Neuronal stem cell (in vitro differentiated cells): ENCODE measurements around the gene AP1S1.

Experiments used
- DNase-seq: peaks from one replicate; pipeline ENCODE4 v3.0.0-alpha.2; 2013; ENCODE audit warnings: low spot score
- H2AFZ ChIP-seq: one replicate; pipeline ENCODE4 v1.6.1; 2013; ENCODE audit warnings: mild to moderate bottlenecking, low read length, inconsistent platforms
- H2AK5ac ChIP-seq: 2 replicates; pipeline ENCODE4 v1.6.1; 2013; ENCODE audit warnings: low read depth, mild to moderate bottlenecking, inconsistent platforms, low read length, moderate library complexity, mixed read lengths
- H2BK120ac ChIP-seq: 2 replicates; pipeline ENCODE4 v1.6.1; 2013; ENCODE audit warnings: low read depth, mild to moderate bottlenecking, inconsistent platforms, low read length, moderate library complexity, mixed read lengths
- H2BK12ac ChIP-seq: one replicate; pipeline ENCODE4 v1.6.1; 2013; ENCODE audit warnings: low read length, inconsistent platforms
- H2BK15ac ChIP-seq: 2 replicates; pipeline ENCODE4 v1.6.1; 2013; ENCODE audit warnings: mild to moderate bottlenecking, low read length, inconsistent platforms, mixed read lengths
- H2BK5ac ChIP-seq: one replicate; pipeline ENCODE4 v1.6.1; 2013; ENCODE audit warnings: inconsistent platforms, mild to moderate bottlenecking, low read length, moderate library complexity
- H3K14ac ChIP-seq: one replicate; pipeline ENCODE4 v1.6.1; 2013; ENCODE audit warnings: low read length, inconsistent platforms
- H3K18ac ChIP-seq: 2 replicates; pipeline ENCODE4 v1.6.1; 2013; ENCODE audit warnings: low read length, inconsistent platforms
- H3K23ac ChIP-seq: 2 replicates; pipeline ENCODE4 v1.6.1; 2013; ENCODE audit warnings: low read depth, mild to moderate bottlenecking, mixed read lengths, low read length, inconsistent platforms; ENCODE audit not compliant: poor library complexity
- H3K27ac ChIP-seq: replicated peaks from 3 replicates; pipeline ENCODE4 v1.5.1; 2013; ENCODE audit warnings: low read length, inconsistent platforms
- H3K27me3 ChIP-seq, 3 experiments: 2 replicates each; pipeline ENCODE4 v1.6.1; 2013; ENCODE audit warnings: low read length in 3 of 3, mild to moderate bottlenecking in 2 of 3, inconsistent platforms in 1 of 3, low read depth in 1 of 3, mixed read lengths in 1 of 3, moderate library complexity in 1 of 3; ENCODE audit not compliant: control insufficient read depth in 3 of 3, insufficient read depth in 3 of 3
- H3K36me3 ChIP-seq, 2 donors: replicated peaks in 1 of 2; 2 replicates each; pipeline ENCODE4 v1.6.1; 2013; ENCODE audit warnings: low read length in 2 of 2; ENCODE audit not compliant: control insufficient read depth in 2 of 2, insufficient read depth in 2 of 2
- H3K4ac ChIP-seq: 2 replicates; pipeline ENCODE4 v1.6.1; 2013; ENCODE audit warnings: inconsistent platforms, mild to moderate bottlenecking, low read length, moderate library complexity
- H3K4me1 ChIP-seq, 2 donors: 1 replicate in 1 of 2; 2 replicates in 1 of 2; pipeline ENCODE4 v1.6.1; 2013; ENCODE audit warnings: low read length in 2 of 2, low read depth in 1 of 2; ENCODE audit not compliant: control insufficient read depth in 2 of 2, insufficient read depth in 1 of 2
- H3K4me2 ChIP-seq: one replicate; pipeline ENCODE4 v1.6.1; 2013; ENCODE audit warnings: mild to moderate bottlenecking, low read length, inconsistent platforms; ENCODE audit not compliant: insufficient read depth, poor library complexity, severe bottlenecking
- H3K4me3 ChIP-seq, 2 donors: 2 replicates each; pipeline ENCODE4 v1.5.1; 2013; ENCODE audit warnings: low read length in 2 of 2, mild to moderate bottlenecking in 2 of 2, inconsistent platforms in 1 of 2, moderate library complexity in 1 of 2
- H3K79me1 ChIP-seq: one replicate; pipeline ENCODE4 v1.6.1; 2013; ENCODE audit warnings: low read depth, mild to moderate bottlenecking, inconsistent platforms, low read length, moderate library complexity
- H3K9ac ChIP-seq: one replicate; pipeline ENCODE4 v1.6.1; 2013; ENCODE audit warnings: mild to moderate bottlenecking, low read depth, low read length, inconsistent platforms; ENCODE audit not compliant: poor library complexity
- H3K9me3 ChIP-seq, 2 donors: replicated peaks in 1 of 2; 2 replicates each; pipeline versions ENCODE3 to v1.6.1; 2013; ENCODE audit warnings: low read length in 2 of 2, mild to moderate bottlenecking in 2 of 2, inconsistent platforms in 1 of 2, low read depth in 1 of 2, mixed read lengths in 1 of 2, moderate library complexity in 1 of 2; ENCODE audit not compliant: control insufficient read depth in 2 of 2, insufficient read depth in 1 of 2
- H4K8ac ChIP-seq: one replicate; pipeline ENCODE4 v1.6.1; 2013; ENCODE audit warnings: low read depth, mild to moderate bottlenecking, inconsistent platforms, low read length, moderate library complexity
- H4K91ac ChIP-seq: one replicate; pipeline ENCODE4 v1.6.1; 2013; ENCODE audit warnings: low read length, low read depth, mild to moderate bottlenecking, inconsistent platforms; ENCODE audit not compliant: poor library complexity
- WGBS, 2 donors: extraction: QIAGEN DNeasy Blood & Tissue Kit; methylation state at CpG; one replicate each; pipeline ENCODE4 v1.1.7; 2013; ENCODE audit warnings: missing lambda C conversion rate in 2 of 2, mixed read lengths in 1 of 2; ENCODE audit not compliant: insufficient read length in 2 of 2, insufficient replicate concordance in 1 of 2; ENCODE audit errors: extremely low coverage in 2 of 2; 5-methylcytosine and 5-hydroxymethylcytosine counted together

The AP1S1 gene

GRCh38 chr7:101173752-101174244 lies 19.5 kb downstream of the AP1S1 start:
- Histone ChIP-seq H2AFZ (no peak overlapping the region), H2BK5ac (peak overlapping the region; percentile 70), H3K4ac (no peak overlapping the region), H3K4me3 (no peak overlapping the region), H3K4me2 (peak overlapping the region; percentile 43), H4K8ac (no peak overlapping the region), H3K23ac (peak overlapping the region; percentile 44), H4K91ac (no peak overlapping the region), H2BK15ac (no peak overlapping the region), H3K27me3 (peaks cover 55 to 88% (median 85%) of the 10 kb centered on the region in 3 experiments), H3K9me3 (peaks cover 3 to 5% of the 10 kb centered on the region in 2 donors), H3K14ac (no peak overlapping the region), H3K27ac (no peak overlapping the region), H3K18ac (no peak overlapping the region), H2BK120ac (no peak overlapping the region), H2AK5ac (peak overlapping the region; percentile 91), H2BK12ac (no peak overlapping the region), H3K79me1 (no peaks in the 10 kb centered on the region), H3K9ac (no peak overlapping the region), H3K4me1 (peaks cover 35 to 42% of the 10 kb centered on the region in 2 donors), H3K36me3 (no peaks in the 10 kb centered on the region)
- no peak for DNase-seq
- no CpG with 5 or more reads among the region's 16 CpGs for WGBS, 2 donors

- Histone ChIP-seq H3K4me1 (peaks cover 30 to 36% of the 10 kb centered on the region in 2 donors), H2BK12ac (peak overlapping the region; percentile 63), H3K27ac (no peak overlapping the region), H2BK120ac (no peak overlapping the region), H3K14ac (peak overlapping the region; percentile 21), H3K9ac (no peak overlapping the region), H2BK15ac (peak overlapping the region; percentile 93), H3K4me2 (peak overlapping the region; percentile 60), H4K91ac (no peak overlapping the region), H3K27me3 (peaks cover 51 to 82% (median 81%) of the 10 kb centered on the region in 3 experiments), H2AK5ac (peak overlapping the region; percentile 91), H2AFZ (no peak overlapping the region), H3K4ac (no peak overlapping the region), H3K79me1 (no peaks in the 10 kb centered on the region), H3K9me3 (peaks cover 3 to 5% of the 10 kb centered on the region in 2 donors), H4K8ac (no peak overlapping the region), H3K23ac (peak overlapping the region; percentile 44), H3K4me3 (no peak overlapping the region), H2BK5ac (no peak overlapping the region), H3K36me3 (no peaks in the 10 kb centered on the region), H3K18ac (peak overlapping the region; percentile 59)
- no CpG with 5 or more reads among the region's 28 CpGs for WGBS, 2 donors
- DNase-seq: no peak
Measured at GRCh38 chr7:101174322-101174854, 20.1 kb downstream of the AP1S1 start.

- Histone ChIP-seq H3K4ac (no peak overlapping the region), H3K14ac (no peak overlapping the region), H3K9me3 (peaks cover 3 to 5% of the 10 kb centered on the region in 2 donors), H3K23ac (no peak overlapping the region), H4K8ac (no peak overlapping the region), H4K91ac (no peak overlapping the region), H2BK120ac (no peak overlapping the region), H2AFZ (no peak overlapping the region), H3K36me3 (no peaks in the 10 kb centered on the region), H3K79me1 (no peaks in the 10 kb centered on the region), H3K27me3 (peaks cover 46 to 82% (median 80%) of the 10 kb centered on the region in 3 experiments), H2BK5ac (no peak overlapping the region), H2BK12ac (no peak overlapping the region), H2AK5ac (no peak overlapping the region), H3K4me2 (no peak overlapping the region), H3K9ac (no peak overlapping the region), H3K4me1 (peaks cover 24 to 26% of the 10 kb centered on the region in 2 donors), H3K27ac (no peak overlapping the region), H2BK15ac (no peak overlapping the region), H3K4me3 (no peak overlapping the region), H3K18ac (no peak overlapping the region)
- no peak for DNase-seq
- WGBS, 2 donors: no CpG with 5 or more reads among the region's 3 CpGs
Measured at GRCh38 chr7:101175664-101176063, 21.4 kb downstream of the AP1S1 start.

GRCh38 chr7:101177644-101178043 lies 23.4 kb downstream of the AP1S1 start:
- peaks cover 8 to 17% of the 10 kb centered on the region in 2 donors for H3K4me1 ChIP-seq
- no CpG with 5 or more reads among the region's 2 CpGs for WGBS, 2 donors
- peak overlapping the region; percentile 44 for H3K18ac ChIP-seq
- no peak overlapping the region for H4K8ac ChIP-seq
- peaks cover 29 to 65% (median 64%) of the 10 kb centered on the region in 3 experiments for H3K27me3 ChIP-seq
- no peak for DNase-seq
- H4K91ac ChIP-seq: no peak overlapping the region
- peak overlapping the region; percentile 91 for H2AK5ac ChIP-seq
- H3K4me3 ChIP-seq: no peak overlapping the region
- no peak overlapping the region for H3K23ac ChIP-seq
- no peak overlapping the region for H2BK12ac ChIP-seq
- no peak overlapping the region for H3K14ac ChIP-seq
- H2BK15ac ChIP-seq: peak overlapping the region; percentile 93
- no peak overlapping the region for H3K4ac ChIP-seq
- H3K9me3 ChIP-seq: peaks cover 3 to 6% of the 10 kb centered on the region in 2 donors
- H2AFZ ChIP-seq: no peak overlapping the region
- no peaks in the 10 kb centered on the region for H3K79me1 ChIP-seq
- no peak overlapping the region for H3K9ac ChIP-seq
- no peak overlapping the region for H3K27ac ChIP-seq
- no peak overlapping the region for H2BK120ac ChIP-seq
- no peak overlapping the region for H3K4me2 ChIP-seq
- no peak overlapping the region for H2BK5ac ChIP-seq
- no peaks in the 10 kb centered on the region for H3K36me3 ChIP-seq
